Liver (tissue), 9 donors: ENCODE measurements around the gene KSR2. TPM values are rescaled to one million over a fixed set of nuclear protein-coding genes. Genes with fewer than 3 reads are reported as not detected.

Source experiments
- DNase-seq: peaks from one replicate; pipeline ENCODE4 v3.0.0-alpha.2; 2017; ENCODE audit warnings: low spot score
- H3K27ac ChIP-seq, 2 donors: one replicate each; pipeline ENCODE4 v1.7.0; 2013; ENCODE audit warnings: inconsistent platforms in 2 of 2, low read length in 2 of 2, control low read depth in 1 of 2, low read depth in 1 of 2, mild to moderate bottlenecking in 1 of 2
- H3K27me3 ChIP-seq, 4 donors: one replicate each; pipeline versions ENCODE4 v1.6.1 to v1.7.0; 2013; ENCODE audit warnings: low read length in 3 of 4, inconsistent platforms in 1 of 4, mild to moderate bottlenecking in 1 of 4, moderate library complexity in 1 of 4; ENCODE audit not compliant: control insufficient read depth in 4 of 4, insufficient read depth in 4 of 4
- H3K36me3 ChIP-seq, 4 donors: one replicate each; pipeline versions ENCODE4 v1.6.1 to v1.7.0; 2013; ENCODE audit warnings: low read length in 3 of 4, mild to moderate bottlenecking in 3 of 4, low read depth in 1 of 4, moderate library complexity in 1 of 4; ENCODE audit not compliant: control insufficient read depth in 4 of 4, insufficient read depth in 3 of 4
- H3K4me1 ChIP-seq, 4 donors: one replicate each; pipeline versions ENCODE4 v1.6.1 to v1.7.0; 2013; ENCODE audit warnings: low read length in 3 of 4, mild to moderate bottlenecking in 3 of 4, moderate library complexity in 1 of 4; ENCODE audit not compliant: control insufficient read depth in 4 of 4, insufficient read depth in 4 of 4
- H3K4me3 ChIP-seq, 3 donors: one replicate each; pipeline versions ENCODE4 v1.6.1 to v1.7.0; 2013; ENCODE audit warnings: low read length in 3 of 3, control low read depth in 1 of 3, low read depth in 1 of 3, mild to moderate bottlenecking in 1 of 3
- H3K9ac ChIP-seq, 2 donors: one replicate each; pipeline ENCODE4 v1.7.0; 2013; ENCODE audit warnings: low read length in 2 of 2, mild to moderate bottlenecking in 2 of 2, moderate library complexity in 2 of 2, control low read depth in 1 of 2, low read depth in 1 of 2
- H3K9me3 ChIP-seq, 4 donors: one replicate each; pipeline versions ENCODE4 v1.6.1 to v1.7.0; 2013; ENCODE audit warnings: low read length in 3 of 4; ENCODE audit not compliant: control insufficient read depth in 4 of 4
- ATF3 ChIP-seq: IDR thresholded peaks from 2 replicates; pipeline ENCODE4 v1.6.1; 2016; ENCODE audit warnings: antibody characterized with exemption
- FOXA1 ChIP-seq: IDR thresholded peaks from 2 replicates; pipeline ENCODE4 v1.6.1; 2016; ENCODE audit warnings: antibody characterized with exemption
- GABPA ChIP-seq, 2 donors: IDR thresholded peaks in 1 of 2; conservative IDR thresholded peaks in 1 of 2; 2 replicates each; pipeline ENCODE4 v1.6.1; 2016; ENCODE audit warnings: antibody characterized with exemption in 2 of 2, mild to moderate bottlenecking in 1 of 2, moderate library complexity in 1 of 2
- HNF4A ChIP-seq, 2 donors: conservative IDR thresholded peaks; 2 replicates each; pipeline ENCODE4 v1.6.1; 2016; ENCODE audit warnings: antibody characterized with exemption in 2 of 2, mild to moderate bottlenecking in 2 of 2
- MAX ChIP-seq: IDR thresholded peaks from 2 replicates; pipeline ENCODE4 v1.6.1; 2016; ENCODE audit warnings: antibody characterized with exemption
- RAD21 ChIP-seq, 2 donors: IDR thresholded peaks; 2 replicates each; pipeline ENCODE4 v1.6.1; 2016; ENCODE audit warnings: antibody characterized with exemption in 2 of 2, mild to moderate bottlenecking in 2 of 2
- RXRA ChIP-seq, 2 donors: IDR thresholded peaks; 2 replicates each; pipeline ENCODE4 v1.6.1; 2017 to 2018; ENCODE audit warnings: antibody characterized with exemption in 2 of 2, mild to moderate bottlenecking in 1 of 2
- TAF1 ChIP-seq: conservative IDR thresholded peaks from 2 replicates; pipeline ENCODE4 v1.6.1; 2016; ENCODE audit warnings: antibody characterized with exemption, mild to moderate bottlenecking
- WGBS: extraction: QIAGEN DNeasy Blood & Tissue Kit; methylation state at CpG from one replicate; pipeline ENCODE4 v1.1.7; 2013; 5-methylcytosine and 5-hydroxymethylcytosine counted together
- polyA plus RNA-seq, 2 donors: library from polyadenylated mRNA; stranded (reverse) in 1 of 2; unstranded in 1 of 2; fragments of 200-250 nt in 1 of 2; fragments of >200 nt in 1 of 2; fragmentation: Nextera tagmentation in 1 of 2; extraction: Ambion mirVana in 1 of 2; gene quantifications; one replicate each; pipeline versions ENCODE4 v1.2.1 to v1.2.3, GENCODE V29; 2013 to 2015
- total RNA-seq, 2 donors: library from RNA; depleted of rRNA; stranded (reverse); fragments of >200 nt; gene quantifications; one replicate each; pipeline ENCODE4 v1.2.3, GENCODE V29; 2014
- TF ChIP-seq, protein P1 (sequence below): fragments of 150-350 bp; IDR thresholded peaks from 2 replicates; pipeline ENCODE4 v1.5.1; 2017; ENCODE audit warnings: improper control_type of control experiment, low read depth, low read length; ENCODE audit not compliant: missing input control
- TF ChIP-seq, protein P2 (sequence below): IDR thresholded peaks from 2 replicates; pipeline ENCODE4 v1.6.1; 2016; ENCODE audit warnings: antibody characterized with exemption
- donor health status: healthy.
- donor health status: healthy.
- donor health status: healthy.
- donor health status: healthy.
- donor health status: healthy.

KSR2 gene
- total and polyA plus RNA-seq, 4 donors, result under 0.01 to 0.02 (median under 0.01) TPM; not detected in 1

GRCh38 chr12:117890644-117891043, 78.1 kb downstream of the KSR2 start:
- WGBS, result 81% methylated on average over 2 of the region's 2 CpGs
- no peaks in the 10 kb centered on the region for H3K27me3 ChIP-seq
- H3K27ac ChIP-seq, result no peak overlapping the region
- no peaks in the 10 kb centered on the region for H3K36me3 ChIP-seq
- H3K9me3 ChIP-seq, result no peaks in the 10 kb centered on the region
- H3K9ac ChIP-seq, result no peak overlapping the region
- no peaks in the 10 kb centered on the region for H3K4me1 ChIP-seq
- no peak overlapping the region for H3K4me3 ChIP-seq
- TF ChIP-seq, protein P1, sequence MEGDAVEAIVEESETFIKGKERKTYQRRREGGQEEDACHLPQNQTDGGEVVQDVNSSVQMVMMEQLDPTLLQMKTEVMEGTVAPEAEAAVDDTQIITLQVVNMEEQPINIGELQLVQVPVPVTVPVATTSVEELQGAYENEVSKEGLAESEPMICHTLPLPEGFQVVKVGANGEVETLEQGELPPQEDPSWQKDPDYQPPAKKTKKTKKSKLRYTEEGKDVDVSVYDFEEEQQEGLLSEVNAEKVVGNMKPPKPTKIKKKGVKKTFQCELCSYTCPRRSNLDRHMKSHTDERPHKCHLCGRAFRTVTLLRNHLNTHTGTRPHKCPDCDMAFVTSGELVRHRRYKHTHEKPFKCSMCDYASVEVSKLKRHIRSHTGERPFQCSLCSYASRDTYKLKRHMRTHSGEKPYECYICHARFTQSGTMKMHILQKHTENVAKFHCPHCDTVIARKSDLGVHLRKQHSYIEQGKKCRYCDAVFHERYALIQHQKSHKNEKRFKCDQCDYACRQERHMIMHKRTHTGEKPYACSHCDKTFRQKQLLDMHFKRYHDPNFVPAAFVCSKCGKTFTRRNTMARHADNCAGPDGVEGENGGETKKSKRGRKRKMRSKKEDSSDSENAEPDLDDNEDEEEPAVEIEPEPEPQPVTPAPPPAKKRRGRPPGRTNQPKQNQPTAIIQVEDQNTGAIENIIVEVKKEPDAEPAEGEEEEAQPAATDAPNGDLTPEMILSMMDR, result no peak
- TF ChIP-seq TAF1 (no peak), MAX (no peak), GABPA (IDR thresholded peaks at IDR 0.05 in 1 of 2, conservative IDR thresholded peaks at IDR 0.05 in 1 of 2) (no peak), HNF4A (conservative IDR thresholded peaks at IDR 0.05) (no peak), RXRA (IDR thresholded peaks at IDR 0.05) (no peak)
- TF ChIP-seq, protein P2, sequence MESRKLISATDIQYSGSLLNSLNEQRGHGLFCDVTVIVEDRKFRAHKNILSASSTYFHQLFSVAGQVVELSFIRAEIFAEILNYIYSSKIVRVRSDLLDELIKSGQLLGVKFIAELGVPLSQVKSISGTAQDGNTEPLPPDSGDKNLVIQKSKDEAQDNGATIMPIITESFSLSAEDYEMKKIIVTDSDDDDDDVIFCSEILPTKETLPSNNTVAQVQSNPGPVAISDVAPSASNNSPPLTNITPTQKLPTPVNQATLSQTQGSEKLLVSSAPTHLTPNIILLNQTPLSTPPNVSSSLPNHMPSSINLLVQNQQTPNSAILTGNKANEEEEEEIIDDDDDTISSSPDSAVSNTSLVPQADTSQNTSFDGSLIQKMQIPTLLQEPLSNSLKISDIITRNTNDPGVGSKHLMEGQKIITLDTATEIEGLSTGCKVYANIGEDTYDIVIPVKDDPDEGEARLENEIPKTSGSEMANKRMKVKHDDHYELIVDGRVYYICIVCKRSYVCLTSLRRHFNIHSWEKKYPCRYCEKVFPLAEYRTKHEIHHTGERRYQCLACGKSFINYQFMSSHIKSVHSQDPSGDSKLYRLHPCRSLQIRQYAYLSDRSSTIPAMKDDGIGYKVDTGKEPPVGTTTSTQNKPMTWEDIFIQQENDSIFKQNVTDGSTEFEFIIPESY, result no peak
- no peak for DNase-seq

DNA sequence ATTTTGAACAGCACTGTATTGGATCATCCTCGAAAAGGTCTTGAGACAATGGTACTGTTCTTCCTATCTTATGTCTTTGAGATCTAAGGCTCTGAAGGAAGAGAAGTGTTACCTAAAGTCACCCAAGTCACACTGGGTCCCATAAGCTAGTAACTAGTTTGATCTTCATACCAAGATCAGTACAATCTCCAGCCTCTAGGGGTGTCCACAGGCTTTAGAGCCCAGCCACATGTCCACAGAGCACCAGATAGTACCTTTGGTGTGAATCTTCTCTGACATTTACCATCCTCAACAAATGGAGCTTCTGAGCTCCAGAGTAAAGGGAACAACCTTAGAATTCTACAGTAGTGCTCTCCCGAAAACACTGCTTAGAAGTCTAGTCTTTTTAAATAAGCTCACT, 78.7 kb downstream of the KSR2 start:
- no peak overlapping the region for H3K27ac ChIP-seq
- H3K9me3 ChIP-seq, result no peaks in the 10 kb centered on the region
- no peaks in the 10 kb centered on the region for H3K36me3 ChIP-seq
- no peak for DNase-seq
- no peak overlapping the region for H3K4me3 ChIP-seq
- H3K4me1 ChIP-seq, result no peaks in the 10 kb centered on the region
- TF ChIP-seq RAD21 (IDR thresholded peaks at IDR 0.05), result peak in 1 of 2 donors; percentile 30
- TF ChIP-seq MAX, result no peak
- no peak for TF ChIP-seq TAF1
- TF ChIP-seq, protein P1, result peak; percentile 4
- no peak for TF ChIP-seq ATF3
- no peak for TF ChIP-seq FOXA1
- no peaks in the 10 kb centered on the region for H3K27me3 ChIP-seq
- no peak overlapping the region for H3K9ac ChIP-seq
- 89% methylated on average over 2 of the region's 2 CpGs for WGBS
